Measurements from ENCODE around the gene PRR27.

- no peak for TF ChIP-seq POLR2A (IDR thresholded peaks at IDR 0.05; ENCODE audit: low read length)
- TF ChIP-seq GATA1 (IDR thresholded peaks at IDR 0.05; ENCODE audit: low read depth, low read length) = no peak
These were observed 42.8 kb downstream of the PRR27 start for GRCh38 chr4:70196857-70197256.

All from erythroblast (primary cell).